Measurements from ENCODE around the gene HOXB8.

Gene HOXB8

GRCh38 chr17:48636177-48637018 is 21.3 kb upstream of the HOXB8 start:
- H3K27me3 ChIP-seq (replicated peaks; ENCODE audit: insufficient read depth, low read length) = peaks cover 30% of the 10 kb centered on the region
- H3K9ac ChIP-seq (ENCODE audit: low read length) = no peak overlapping the region; the same call in 1 of the 2 replicates
- H3K4me3 ChIP-seq (ENCODE audit: low read length) = no peak overlapping the region
- peak; percentile 96 for DNase-seq
- peak overlapping the region; percentile 65 for H3K4me2 ChIP-seq (ENCODE audit: low read depth, low read length)
- H3K36me3 ChIP-seq (replicated peaks; ENCODE audit: insufficient read depth, low read length) = no peaks in the 10 kb centered on the region
- peaks cover 4% of the 10 kb centered on the region; the same call in 1 of the 2 replicates for H3K4me1 ChIP-seq (ENCODE audit: low read length)
- TF ChIP-seq EZH2phosphoT487 (IDR thresholded peaks at IDR 0.05; ENCODE audit: low read length) (no peak), EZH2 (optimal IDR thresholded peaks at IDR 0.05; ENCODE audit: low read depth, low read length) (no peak), CTCF (IDR thresholded peaks at IDR 0.05; ENCODE audit: low read length) (peak; percentile 78)
- H2AFZ ChIP-seq (ENCODE audit: low read length) = peak overlapping the region; percentile 65
- no peaks in the 10 kb centered on the region for H3K79me2 ChIP-seq (ENCODE audit: low read length)
- no peaks in the 10 kb centered on the region for H4K20me1 ChIP-seq (ENCODE audit: insufficient read depth, low read length)
- H3F3A ChIP-seq (ENCODE audit: insufficient read depth, low read length) = no peaks in the 10 kb centered on the region
- H3K9me3 ChIP-seq (replicated peaks; ENCODE audit: insufficient read depth, low read length) = no peaks in the 10 kb centered on the region
- H3K9me2 ChIP-seq (replicated peaks; ENCODE audit: insufficient read depth, low read length) = no peaks in the 10 kb centered on the region
- H3K27ac ChIP-seq (ENCODE audit: low read length) = no peak overlapping the region

DNA sequence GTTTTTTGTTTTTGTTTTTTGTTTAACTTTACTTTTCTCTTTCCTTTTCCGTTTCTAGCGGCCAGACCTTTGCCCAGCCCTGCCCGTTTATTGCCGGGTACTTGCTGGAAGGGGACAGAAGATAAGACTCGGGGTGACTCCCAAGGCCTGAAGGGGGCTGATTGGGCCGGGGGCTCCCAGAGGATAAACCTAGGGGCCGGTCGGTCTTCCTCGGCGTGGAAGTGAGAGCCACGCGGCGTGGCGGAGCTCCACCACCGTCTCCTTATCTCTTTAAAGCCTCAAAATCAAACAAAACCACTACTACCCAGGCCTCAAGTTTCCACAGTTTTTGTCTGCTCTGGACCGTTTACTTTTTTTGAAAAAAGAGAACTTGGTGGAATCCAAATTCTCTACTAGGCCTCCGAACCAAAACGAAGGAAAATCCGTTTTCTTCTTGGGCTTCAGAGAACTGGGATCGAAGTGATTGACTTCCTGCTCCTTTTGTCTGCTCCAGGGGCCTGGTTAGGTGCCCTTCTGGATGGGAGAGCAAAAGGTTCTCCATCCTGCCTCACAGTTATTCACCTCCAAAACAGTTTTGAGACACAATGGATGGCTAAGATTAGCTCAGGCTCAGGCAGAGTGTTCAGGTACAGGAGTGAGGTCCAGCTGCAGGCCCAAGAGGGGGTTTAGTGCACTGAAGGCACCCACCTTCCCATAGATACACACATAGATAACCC is 19.6 kb upstream of the HOXB8 start:
- DNase-seq = no peak
- Histone ChIP-seq H3K79me2 (ENCODE audit: low read length) (no peaks in the 10 kb centered on the region), H3K9me3 (replicated peaks; ENCODE audit: insufficient read depth, low read length) (no peaks in the 10 kb centered on the region), H2AFZ (ENCODE audit: low read length) (no peak overlapping the region), H3K9ac (ENCODE audit: low read length) (no peak overlapping the region), H3K27ac (ENCODE audit: low read length) (no peak overlapping the region), H3K4me1 (ENCODE audit: low read length) (peaks cover 4% of the 10 kb centered on the region; the same call in 1 of the 2 replicates), H3K4me2 (ENCODE audit: low read depth, low read length) (no peak overlapping the region), H3K36me3 (replicated peaks; ENCODE audit: insufficient read depth, low read length) (no peaks in the 10 kb centered on the region), H3K4me3 (ENCODE audit: low read length) (no peak overlapping the region), H3K27me3 (replicated peaks; ENCODE audit: insufficient read depth, low read length) (peaks cover 34% of the 10 kb centered on the region), H3K9me2 (replicated peaks; ENCODE audit: insufficient read depth, low read length) (no peaks in the 10 kb centered on the region), H4K20me1 (ENCODE audit: insufficient read depth, low read length) (no peaks in the 10 kb centered on the region), H3F3A (ENCODE audit: insufficient read depth, low read length) (no peaks in the 10 kb centered on the region)
- TF ChIP-seq CTCF (IDR thresholded peaks at IDR 0.05; ENCODE audit: low read length) (no peak), EZH2 (optimal IDR thresholded peaks at IDR 0.05; ENCODE audit: low read depth, low read length) (no peak), EZH2phosphoT487 (IDR thresholded peaks at IDR 0.05; ENCODE audit: low read length) (no peak)

DNA sequence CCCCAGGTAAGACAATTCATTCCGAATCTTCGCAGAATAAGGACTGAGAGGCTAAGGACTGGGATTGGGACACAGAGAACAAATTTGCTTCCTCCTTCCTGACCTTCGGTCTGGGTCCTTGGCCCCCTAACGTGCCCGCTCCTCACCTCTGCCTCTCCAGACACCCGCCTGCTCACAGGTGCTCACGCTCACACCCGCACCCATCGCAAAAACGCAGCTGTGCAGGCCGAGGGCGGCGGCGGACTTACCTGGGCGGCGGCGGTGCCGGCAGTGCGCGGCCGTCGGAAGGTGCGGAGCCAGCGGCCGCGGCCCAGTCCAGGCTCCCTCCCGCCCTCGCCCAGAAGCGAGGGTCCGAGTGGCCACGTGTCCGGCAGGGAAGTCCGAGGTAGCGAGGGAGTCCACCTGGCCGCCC is 18.2 kb upstream of the HOXB8 start:
- no peak for DNase-seq
- TF ChIP-seq EZH2phosphoT487 (IDR thresholded peaks at IDR 0.05; ENCODE audit: low read length) (no peak), CTCF (IDR thresholded peaks at IDR 0.05; ENCODE audit: low read length) (no peak), EZH2 (optimal IDR thresholded peaks at IDR 0.05; ENCODE audit: low read depth, low read length) (no peak)
- Histone ChIP-seq H3K4me2 (ENCODE audit: low read depth, low read length) (no peak overlapping the region), H3K27ac (ENCODE audit: low read length) (no peak overlapping the region), H3K9me2 (replicated peaks; ENCODE audit: insufficient read depth, low read length) (no peaks in the 10 kb centered on the region), H3K4me3 (ENCODE audit: low read length) (no peak overlapping the region), H3K79me2 (ENCODE audit: low read length) (no peaks in the 10 kb centered on the region), H3K9ac (ENCODE audit: low read length) (no peak overlapping the region), H4K20me1 (ENCODE audit: insufficient read depth, low read length) (no peaks in the 10 kb centered on the region), H3K27me3 (replicated peaks; ENCODE audit: insufficient read depth, low read length) (peaks cover 43% of the 10 kb centered on the region), H3K4me1 (ENCODE audit: low read length) (peaks cover 4% of the 10 kb centered on the region; the same call in 1 of the 2 replicates), H2AFZ (ENCODE audit: low read length) (no peak overlapping the region), H3F3A (ENCODE audit: insufficient read depth, low read length) (no peaks in the 10 kb centered on the region), H3K36me3 (replicated peaks; ENCODE audit: insufficient read depth, low read length) (no peaks in the 10 kb centered on the region), H3K9me3 (replicated peaks; ENCODE audit: insufficient read depth, low read length) (no peaks in the 10 kb centered on the region)
